COLO668 (cell line): ENCODE results near the gene FSCN2.
"Not testable (repeated sequence)": the region's sequence is repeated elsewhere in the genome, so short reads cannot be mapped to it uniquely, and the experiment has no call there.

Source experiments
- DNase-seq: peaks from one replicate; lab custom pipeline; 2025; ENCODE audit not compliant: unreplicated experiment; lab: John Stamatoyannopoulos, UW

The FSCN2 gene

GRCh38 chr17:81573794-81574642, 45.8 kb downstream of the FSCN2 start:
- no peak for DNase-seq

DNA sequence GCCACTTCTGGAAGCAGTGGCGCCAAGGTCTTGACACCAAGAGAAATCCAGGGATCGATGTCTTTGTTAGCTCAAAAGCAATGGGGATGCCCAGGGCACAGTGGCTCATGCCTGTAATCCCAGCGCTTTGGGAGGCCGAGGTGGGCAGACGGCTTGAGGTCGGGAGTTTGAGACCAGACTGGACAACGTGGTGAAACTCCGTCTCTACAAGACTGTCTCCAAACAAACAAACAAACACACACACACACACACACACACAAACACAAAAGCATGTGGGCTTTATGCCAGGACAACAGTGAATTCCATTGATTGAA, 46.4 kb downstream of the FSCN2 start:
- no peak for DNase-seq

- no peak for DNase-seq
Observed at GRCh38 chr17:81575836-81576235, 47.7 kb downstream of the FSCN2 start.

- no peak for DNase-seq
Observed at GRCh38 chr17:81576621-81577277, 48.6 kb downstream of the FSCN2 start.

DNA sequence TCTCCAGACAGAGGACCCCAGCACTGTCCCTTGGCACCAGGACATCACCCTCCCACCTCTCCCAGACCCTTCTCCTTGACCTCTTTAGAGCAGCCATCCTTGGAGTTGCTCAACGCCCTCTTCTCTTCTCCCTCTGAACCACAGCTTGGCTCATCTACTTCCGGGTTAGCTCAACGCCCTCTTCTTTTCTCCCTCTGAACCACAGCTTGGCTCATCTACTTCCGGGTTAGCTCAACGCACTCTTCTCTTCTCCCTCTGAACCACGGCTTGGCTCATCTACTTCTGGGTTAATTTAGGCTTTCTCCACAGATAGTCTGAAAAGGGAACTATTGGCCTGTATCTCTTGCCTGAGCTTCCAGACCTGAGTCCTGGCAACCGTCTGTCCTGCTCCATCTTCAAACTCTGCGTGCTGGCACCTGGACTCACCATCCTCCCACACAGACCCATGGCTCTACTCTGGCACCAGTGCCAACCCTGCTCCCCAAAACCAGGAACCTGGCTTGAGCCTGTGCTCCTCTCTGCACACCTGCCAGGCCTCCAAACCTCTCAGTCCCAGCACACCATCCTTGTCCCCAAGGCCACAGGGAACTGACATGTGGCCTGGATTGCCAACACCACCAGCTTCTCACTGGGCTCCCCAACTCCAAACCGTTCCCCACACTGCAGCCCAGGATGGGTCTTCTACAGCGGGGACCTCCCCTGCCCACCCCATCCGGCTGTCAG, 49.3 kb downstream of the FSCN2 start:
- DNase-seq, result no peak

DNA sequence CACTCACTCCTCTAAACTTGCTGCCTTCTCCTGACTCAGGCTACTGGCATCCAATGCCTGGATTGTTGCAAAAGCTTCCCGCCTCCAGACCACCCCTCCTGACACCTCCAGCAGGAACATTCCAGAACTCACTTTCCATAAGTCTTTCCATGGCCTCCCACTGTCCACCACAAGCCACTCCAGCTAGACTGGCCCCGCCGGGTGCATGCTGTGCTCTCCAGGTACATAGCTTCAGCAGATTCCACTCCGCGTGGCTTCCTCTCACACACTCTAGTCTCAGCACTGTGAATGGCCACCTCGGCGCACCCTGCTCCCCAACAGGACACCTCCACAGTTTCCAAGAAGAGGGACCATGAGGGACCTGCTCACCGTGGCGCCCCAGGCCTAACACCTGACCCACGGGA, 49.9 kb downstream of the FSCN2 start:
- DNase-seq, result no peak

- DNase-seq, result no peak
Observed at GRCh38 chr17:81578561-81579225, 50.5 kb downstream of the FSCN2 start.

DNA sequence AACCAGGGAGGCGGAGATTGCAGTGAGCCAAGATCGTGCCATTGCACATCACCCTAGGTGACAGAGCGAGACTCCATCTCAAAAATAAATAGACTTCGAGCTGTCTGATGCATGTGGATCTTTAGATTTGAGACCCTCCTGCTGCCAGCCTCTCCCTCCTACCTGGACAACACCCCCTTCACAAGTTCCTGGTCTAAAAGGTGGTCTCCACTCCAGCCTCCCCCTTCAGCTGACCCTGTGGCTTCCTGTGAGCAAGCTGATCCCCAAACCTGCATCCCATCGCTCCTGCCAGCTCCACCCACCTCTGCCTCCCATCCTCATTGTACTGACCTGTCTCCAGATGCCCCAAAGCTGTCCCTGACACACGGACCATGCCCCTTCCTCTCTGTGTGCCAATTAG, 51.1 kb downstream of the FSCN2 start:
- no peak for DNase-seq

DNA sequence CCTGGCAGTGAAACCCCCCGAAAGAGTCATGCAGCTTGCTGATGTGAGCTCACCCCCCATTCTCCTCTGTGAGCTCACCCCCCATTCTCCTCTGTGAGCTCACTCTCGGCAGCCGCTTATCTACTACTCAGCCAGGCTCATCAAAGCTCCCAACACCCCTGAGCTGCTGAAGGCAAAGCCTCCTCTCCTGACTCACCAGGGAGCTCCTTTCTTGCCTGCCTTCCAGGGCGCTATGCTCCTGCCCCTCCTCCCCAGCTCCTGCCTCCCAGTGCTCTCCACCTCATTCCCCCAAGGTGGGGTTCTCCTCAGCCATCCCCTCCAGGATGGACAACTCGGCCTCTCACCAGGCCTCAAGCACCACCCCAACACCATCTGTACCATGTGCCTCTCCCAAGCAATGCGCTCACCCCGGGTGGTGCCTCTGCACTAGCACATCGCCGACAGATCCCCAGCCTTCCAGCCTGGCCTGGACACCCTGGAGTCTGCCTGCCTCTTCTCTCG, 51.7 kb downstream of the FSCN2 start:
- no peak for DNase-seq

GRCh38 chr17:81580481-81580880, 52.3 kb downstream of the FSCN2 start:
- no peak for DNase-seq

- DNase-seq, result no peak
Observed at GRCh38 chr17:81581758-81582157, 53.6 kb downstream of the FSCN2 start.

DNA sequence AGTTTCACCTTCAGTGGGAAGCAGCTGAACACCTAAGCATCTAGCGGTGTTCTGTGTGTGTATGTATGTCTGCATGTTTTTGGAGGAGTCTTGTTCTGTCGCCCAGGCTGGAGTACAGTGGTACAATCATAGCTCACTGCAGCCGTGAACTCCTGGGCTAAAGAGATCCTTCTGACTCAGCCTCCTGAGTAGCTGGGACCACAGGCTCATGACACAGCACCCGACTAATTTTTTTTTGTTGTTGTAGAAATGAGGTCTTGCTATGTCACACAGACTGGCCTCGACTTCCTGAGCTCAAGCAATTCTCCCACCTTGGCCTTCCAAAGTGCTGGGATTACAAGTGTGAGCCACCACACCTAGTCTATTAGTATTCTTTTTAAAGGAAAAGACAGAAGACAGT, 54.2 kb downstream of the FSCN2 start:
- no peak for DNase-seq

DNA sequence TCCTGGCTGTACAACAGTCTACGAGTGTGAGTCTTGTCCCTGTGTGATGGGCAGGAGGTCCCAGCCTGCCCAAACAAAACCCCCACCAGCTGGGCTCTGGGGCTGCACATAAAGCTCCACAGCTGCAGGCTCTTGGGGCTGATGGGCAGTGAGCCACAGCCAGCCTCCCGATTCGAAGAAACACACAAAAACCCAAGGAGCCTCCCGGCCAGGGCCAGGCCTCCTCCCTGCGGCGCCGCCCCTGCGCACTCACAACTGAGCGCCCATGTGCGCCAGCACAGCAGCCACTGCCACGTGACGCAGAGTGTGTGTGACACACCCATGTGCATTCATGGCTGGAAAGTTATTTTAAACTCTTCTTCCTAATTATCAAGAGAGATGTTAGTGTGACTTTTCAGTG, 54.6 kb downstream of the FSCN2 start:
- DNase-seq, result no peak

DNA sequence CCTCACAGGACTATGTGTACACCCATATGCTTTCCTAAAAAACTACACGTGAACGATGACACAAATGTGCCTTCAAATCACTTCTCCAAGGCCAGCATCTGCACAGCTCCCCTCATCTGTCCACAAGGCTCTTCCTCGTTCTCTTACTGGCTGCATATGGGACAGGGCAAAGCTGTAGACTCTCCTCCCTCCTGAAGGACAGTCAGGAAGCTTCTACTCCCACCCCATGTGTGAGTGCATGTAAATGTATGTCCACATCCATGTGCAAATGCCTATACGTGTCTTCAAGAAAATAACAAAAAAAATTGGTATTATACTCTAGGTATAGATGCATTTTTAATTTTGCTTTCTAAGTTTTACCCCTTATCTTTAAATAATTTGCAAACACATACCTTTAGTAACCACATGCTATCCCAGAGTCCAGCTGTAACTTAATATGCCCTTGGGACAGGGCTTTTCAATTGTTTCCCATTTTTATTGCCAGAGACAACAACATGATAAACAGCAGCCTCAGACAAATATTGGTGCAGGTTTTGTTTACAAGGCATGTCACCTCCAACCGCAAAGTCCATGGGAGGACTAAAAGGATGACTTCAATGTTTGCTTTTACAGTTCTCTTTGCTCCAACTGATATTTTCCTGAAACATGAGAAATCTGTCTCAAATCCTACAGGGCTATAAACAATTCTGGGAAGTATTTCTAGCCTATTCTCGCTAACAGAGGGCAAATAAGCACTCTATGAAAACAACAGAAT, 55.6 kb downstream of the FSCN2 start:
- DNase-seq, result peak; percentile 34

DNA sequence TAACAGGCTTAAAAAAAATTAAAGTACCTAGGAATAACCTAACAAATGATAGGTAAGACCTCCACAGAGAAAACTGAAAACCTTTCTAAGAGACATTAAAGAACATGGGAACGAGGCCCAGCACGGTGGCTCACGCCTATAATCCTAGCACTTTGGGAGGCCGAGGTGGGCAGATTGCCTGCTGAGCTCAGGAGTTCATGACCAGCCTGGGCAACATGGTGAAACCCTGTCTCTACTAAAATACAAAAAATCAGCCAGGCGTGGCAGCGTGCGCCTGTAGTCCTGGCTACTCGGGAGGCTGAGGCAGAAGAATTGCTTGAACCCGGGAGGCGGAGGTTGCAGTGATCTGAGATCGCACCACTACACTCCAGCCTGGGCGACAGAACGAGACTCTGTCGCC, 56.6 kb downstream of the FSCN2 start:
- not testable (repeated sequence) for DNase-seq

GRCh38 chr17:81586096-81586495, 57.9 kb downstream of the FSCN2 start:
- DNase-seq, result no peak
